HepG2 (cell line): Measurements from ENCODE around the gene AP4M1. TPM values are rescaled to one million over a fixed set of nuclear protein-coding genes. Genes with fewer than 3 reads are reported as not detected.

Experiments used
- ELF3 ChIP-seq: IDR thresholded peaks from 2 replicates; pipeline ENCODE4 v1.6.1; 2016; ENCODE audit warnings: missing genetic modification reagents, missing compliant biosample characterization
- HMG20A ChIP-seq: IDR thresholded peaks from 2 replicates; pipeline ENCODE4 v1.6.1; 2016; ENCODE audit warnings: borderline replicate concordance
- LRRFIP1 ChIP-seq: sonication (generic); formaldehyde crosslinking; conservative IDR thresholded peaks from 2 replicates; pipeline ENCODE4 v1.4.0; 2020; ENCODE audit warnings: missing genetic modification reagents
- MBD4 ChIP-seq: IDR thresholded peaks from 2 replicates; pipeline ENCODE4 v1.6.1; 2012; ENCODE audit warnings: low read length, inconsistent platforms, borderline replicate concordance
- NFYC ChIP-seq: IDR thresholded peaks from 2 replicates; pipeline ENCODE4 v1.6.1; 2016; ENCODE audit warnings: missing genetic modification reagents, missing compliant biosample characterization
- RAD21 ChIP-seq: fragments of 450-650 bp; formaldehyde crosslinking; IDR thresholded peaks from 2 replicates; pipeline ENCODE4 v1.5.0; 2020; ENCODE audit warnings: mild to moderate bottlenecking
- SAP130 ChIP-seq: IDR thresholded peaks from 2 replicates; pipeline ENCODE4 v1.6.1; 2016; ENCODE audit warnings: low read depth
- SRSF9 ChIP-seq: fragments of 200-400 bp; formaldehyde crosslinking; IDR thresholded peaks from 2 replicates; pipeline ENCODE4 v1.6.1; 2018; ENCODE audit warnings: borderline replicate concordance, mild to moderate bottlenecking, low read depth, low read length; ENCODE audit not compliant: insufficient read depth, poor library complexity, severe bottlenecking
- STAG1 ChIP-seq: sonication (generic); formaldehyde crosslinking; IDR thresholded peaks from 2 replicates; pipeline ENCODE4 v1.4.0; 2020; ENCODE audit warnings: missing genetic modification reagents
- TSC22D2 ChIP-seq: sonication (generic); formaldehyde crosslinking; IDR thresholded peaks from 2 replicates; pipeline ENCODE4 v1.5.1; 2020; ENCODE audit warnings: missing genetic modification reagents, mild to moderate bottlenecking, borderline replicate concordance
- ZNF263 ChIP-seq: sonication (generic); formaldehyde crosslinking; IDR thresholded peaks from 2 replicates; pipeline ENCODE4 v1.4.0; 2020; ENCODE audit warnings: missing genetic modification reagents
- ZNF282 ChIP-seq: fragments of 450-650 bp; IDR thresholded peaks from 2 replicates; pipeline ENCODE4 v1.6.1; 2018; ENCODE audit not compliant: partially characterized antibody
- ZNF383 ChIP-seq: sonication (generic); formaldehyde crosslinking; IDR thresholded peaks from 2 replicates; pipeline ENCODE4 v1.4.0; 2020; ENCODE audit warnings: missing genetic modification reagents, mild to moderate bottlenecking, borderline replicate concordance
- polyA plus RNA-seq, 8 experiments: library from polyadenylated mRNA; depleted of rRNA in 3 of 8; stranded (reverse) in 7 of 8; unstranded in 1 of 8; fragments of >200 nt; fragmentation: Illumina TruSeq in 4 of 8; extraction: Trizol in 4 of 8; gene quantifications; 2 replicates each; pipeline versions ENCODE4 v1.2.1 to v1.2.3, GENCODE V29; 2011 to 2016; ENCODE audit warnings: low read depth in 4 of 8, missing spikeins in 1 of 8, mixed read lengths in 1 of 8; ENCODE audit not compliant: insufficient read depth in 1 of 8
- total RNA-seq, 5 experiments: library from RNA; depleted of rRNA; stranded (reverse); fragments of >200 nt; fragmentation: Illumina TruSeq; extraction: Trizol; gene quantifications; 2 replicates each; pipeline ENCODE4 v1.2.3, GENCODE V29; 2016; ENCODE audit warnings: low read depth in 1 of 5

The AP4M1 gene
- total and polyA plus RNA-seq, 2 of the 13 experiments (the other 11 are each of a cell fraction or from before 2014, with no cell fraction given), result 6.3 to 9.7 TPM

GRCh38 chr7:100132697-100133151 lies 31.3 kb downstream of the AP4M1 start (continued):
- TF ChIP-seq STAG1 (CRISPR knock-in tag) (peak; percentile 95), MBD4 (no peak), ZNF282 (no peak), ZNF383 (CRISPR knock-in tag) (no peak), ZNF263 (CRISPR knock-in tag) (no peak), SRSF9 (no peak), TSC22D2 (CRISPR knock-in tag) (0 out of 2 replicates have a peak, but pooled peaks have one; percentile 31), NFYC (CRISPR knock-in tag) (no peak), SAP130 (CRISPR knock-in tag) (0 out of 2 replicates have a peak, but pooled peaks have one; percentile 30), HMG20A (CRISPR knock-in tag) (no peak), RAD21 (peak; percentile 82), LRRFIP1 (CRISPR knock-in tag) (no peak), ELF3 (CRISPR knock-in tag) (0 out of 2 replicates have a peak, but pooled peaks have one; percentile 14)
- TF ChIP-seq, all 625 proteins: peak for 29
